ENCODE data around the gene TTLL1.
"Not testable (repeated sequence)": the region's sequence is repeated elsewhere in the genome, so short reads cannot be mapped to it uniquely, and the experiment has no call there.

Gene TTLL1

DNA sequence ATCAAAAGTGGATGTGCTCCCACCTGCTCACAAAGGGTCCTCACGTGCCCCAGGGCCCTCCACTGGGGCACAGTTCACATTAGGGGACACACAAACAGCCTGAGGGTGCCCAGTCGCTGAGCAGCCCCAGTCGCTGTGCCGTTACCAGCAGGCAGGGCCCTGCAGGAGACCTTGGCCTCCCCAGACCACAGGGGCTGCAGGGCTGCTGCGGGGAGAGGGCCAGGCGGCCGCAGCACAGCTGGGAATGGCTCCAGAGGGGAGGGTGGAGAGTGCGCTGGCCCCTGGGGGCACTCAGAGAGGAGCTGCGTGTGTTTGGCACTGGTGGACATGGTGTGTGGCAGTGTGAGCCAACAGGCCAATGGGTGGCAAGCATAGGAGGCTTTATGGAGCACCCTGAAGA lies 53.9 kb downstream of the TTLL1 start:
- no peak for DNase-seq
- in situ Hi-C loops (cut with HindIII; ENCODE audit: low pct_ligation_motif_present, low pct_unique_long_range_greater_than_20kb, low sequenced_read_pairs): no loop called here

- in situ Hi-C loops (cut with HindIII; ENCODE audit: low pct_ligation_motif_present, low pct_unique_long_range_greater_than_20kb, low sequenced_read_pairs): no loop called here
- DNase-seq: no peak
Measured at GRCh38 chr22:43031617-43032016, 57.6 kb downstream of the TTLL1 start.

- in situ Hi-C loops (cut with HindIII; ENCODE audit: low pct_ligation_motif_present, low pct_unique_long_range_greater_than_20kb, low sequenced_read_pairs): no loop called here
- peak; percentile 21 for DNase-seq
Measured at GRCh38 chr22:43018615-43019014, 70.6 kb downstream of the TTLL1 start.

DNA sequence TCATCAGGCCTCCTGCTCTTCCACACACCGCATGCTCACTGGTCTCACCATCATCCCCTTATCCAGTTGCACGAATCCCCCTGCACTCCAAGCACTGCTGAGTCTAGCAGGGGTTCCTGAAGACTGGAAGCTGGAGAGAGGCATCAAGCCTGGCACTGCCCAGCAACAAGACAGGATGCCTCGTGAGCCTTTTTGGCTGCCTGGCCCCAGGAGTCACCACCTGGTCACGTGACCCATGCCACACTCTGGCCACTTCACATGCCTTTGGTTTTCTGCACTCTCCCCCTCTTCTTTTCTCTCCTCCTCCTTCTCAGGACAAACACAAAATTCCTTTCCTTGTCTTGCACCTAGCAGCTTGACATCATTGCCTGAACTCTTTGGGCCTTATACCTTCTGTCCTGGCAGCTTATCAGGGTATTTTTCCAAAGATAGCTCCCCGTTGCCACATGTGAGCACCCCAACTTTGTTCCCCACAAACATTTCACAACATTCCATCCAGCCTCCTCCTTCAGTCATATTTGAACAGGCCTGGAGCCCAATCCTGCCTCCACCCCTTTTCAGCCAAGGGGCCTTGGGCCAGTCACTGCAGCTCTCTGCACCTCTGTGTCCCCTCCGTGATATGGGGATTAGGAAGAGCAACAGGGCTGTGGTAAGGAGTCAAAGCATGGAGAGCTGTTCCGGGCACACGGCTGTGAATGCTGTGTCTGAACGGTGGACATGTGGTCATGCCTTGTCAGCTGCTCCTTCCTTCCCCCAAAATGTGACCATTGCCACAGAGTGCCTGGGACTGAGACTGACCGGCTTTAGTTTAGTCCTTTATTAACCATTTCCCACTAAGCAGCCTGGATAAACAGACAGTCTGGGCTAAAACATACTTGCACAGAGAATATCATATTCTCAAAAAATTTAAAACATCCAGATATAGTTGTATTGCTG lies 71.4 kb downstream of the TTLL1 start:
- in situ Hi-C loops (cut with HindIII; ENCODE audit: low pct_ligation_motif_present, low pct_unique_long_range_greater_than_20kb, low sequenced_read_pairs): no loop called here
- peak; percentile 58 for DNase-seq

- DNase-seq; in situ Hi-C loops (cut with HindIII; ENCODE audit: low pct_ligation_motif_present, low pct_unique_long_range_greater_than_20kb, low sequenced_read_pairs): not testable (repeated sequence)
Measured at GRCh38 chr22:43016150-43016549, 73.0 kb downstream of the TTLL1 start.

DNA sequence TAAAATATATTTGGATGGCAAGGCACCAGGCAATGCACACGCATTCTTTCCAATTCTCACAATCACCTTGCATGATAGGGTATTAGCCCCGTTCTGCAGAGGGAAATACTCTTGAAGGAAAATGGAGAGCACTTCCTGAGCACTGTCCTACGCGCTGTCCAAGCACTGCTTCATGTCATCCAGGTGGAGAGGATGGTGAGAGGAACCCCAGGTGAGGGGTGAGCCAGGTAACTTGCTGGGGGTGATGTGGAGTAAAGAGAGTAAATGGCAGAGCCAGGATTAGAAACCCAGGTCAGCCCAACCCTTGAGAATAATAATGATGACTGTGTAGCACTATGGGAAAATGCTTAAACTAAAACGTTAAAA lies 73.5 kb downstream of the TTLL1 start:
- DNase-seq: no peak
- in situ Hi-C loops (cut with HindIII; ENCODE audit: low pct_ligation_motif_present, low pct_unique_long_range_greater_than_20kb, low sequenced_read_pairs): no loop called here

- in situ Hi-C loops (cut with HindIII; ENCODE audit: low pct_ligation_motif_present, low pct_unique_long_range_greater_than_20kb, low sequenced_read_pairs): no loop called here
Measured at GRCh38 chr22:43014869-43015676, 74.1 kb downstream of the TTLL1 start, which contains the start of gene PACSIN2. Gene PACSIN2 (minus strand): TSS chr22:43015149. CDS start chr22:42912080, 103,069 bp downstream.

DNA sequence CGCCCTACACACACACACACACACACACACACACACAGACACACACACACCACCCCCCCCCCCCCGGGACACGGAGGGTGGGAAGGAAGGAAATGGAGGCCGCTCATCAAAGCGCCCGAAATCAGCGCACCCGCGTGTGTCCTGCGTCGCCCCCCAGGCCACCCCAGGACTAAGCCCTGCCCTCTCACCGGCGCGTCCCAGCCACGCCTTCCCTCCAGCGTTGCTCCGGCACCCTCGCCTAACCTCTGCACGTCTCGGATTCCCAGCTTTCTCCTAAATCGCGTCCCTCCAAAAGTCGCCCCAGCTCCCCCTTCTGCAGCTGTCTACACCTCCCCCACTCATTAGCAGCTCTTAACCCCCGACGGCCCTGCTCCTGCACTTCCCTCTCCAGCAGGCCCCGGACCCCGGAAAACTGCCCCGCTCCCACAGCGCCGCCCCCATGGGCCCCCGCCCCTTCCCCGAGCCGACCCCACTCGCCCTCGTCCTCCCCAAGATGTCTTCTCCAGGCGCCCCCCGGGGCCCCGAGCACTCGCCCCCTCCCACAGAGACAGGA lies 74.8 kb downstream of the TTLL1 start:
- in situ Hi-C loops (cut with HindIII; ENCODE audit: low pct_ligation_motif_present, low pct_unique_long_range_greater_than_20kb, low sequenced_read_pairs): no loop called here
- DNase-seq: peak; percentile 43

More at GRCh38 chr22:43014869-43015676, 74.1 kb downstream of the TTLL1 start, which contains the start of gene PACSIN2:
- peak; percentile 96 for DNase-seq

GRCh38 chr22:43013355-43014315 lies 75.6 kb downstream of the TTLL1 start:
- in situ Hi-C loops (cut with HindIII; ENCODE audit: low pct_ligation_motif_present, low pct_unique_long_range_greater_than_20kb, low sequenced_read_pairs): no loop called here
- no peak for DNase-seq

GRCh38 chr22:43012390-43012789 lies 76.8 kb downstream of the TTLL1 start:
- DNase-seq: no peak
- in situ Hi-C loops (cut with HindIII; ENCODE audit: low pct_ligation_motif_present, low pct_unique_long_range_greater_than_20kb, low sequenced_read_pairs): no loop called here

GRCh38 chr22:43011079-43011478 lies 78.1 kb downstream of the TTLL1 start:
- DNase-seq: no peak
- in situ Hi-C loops (cut with HindIII; ENCODE audit: low pct_ligation_motif_present, low pct_unique_long_range_greater_than_20kb, low sequenced_read_pairs): no loop called here

DNA sequence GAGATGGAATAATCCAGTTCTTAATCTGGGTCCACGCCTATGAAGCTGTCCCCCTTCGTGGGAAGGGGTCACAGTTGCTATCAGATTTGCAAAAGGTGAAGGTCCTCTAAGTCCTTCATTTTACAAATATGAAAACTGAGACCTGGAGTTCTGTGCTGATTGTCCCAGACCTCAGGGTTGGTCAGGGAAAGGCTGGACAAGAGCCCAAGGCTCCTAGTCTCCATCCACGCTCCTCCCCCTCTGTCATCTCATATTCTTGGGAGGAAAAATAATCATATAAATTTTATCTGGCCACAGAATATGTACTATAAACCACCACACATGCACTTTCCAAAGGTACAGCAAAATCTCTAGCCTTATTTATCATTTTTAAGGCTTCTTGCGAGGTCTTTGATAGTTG lies 79.7 kb downstream of the TTLL1 start:
- in situ Hi-C loops (cut with HindIII; ENCODE audit: low pct_ligation_motif_present, low pct_unique_long_range_greater_than_20kb, low sequenced_read_pairs): no loop called here
- DNase-seq: no peak

- in situ Hi-C loops (cut with HindIII; ENCODE audit: low pct_ligation_motif_present, low pct_unique_long_range_greater_than_20kb, low sequenced_read_pairs): no loop called here
- DNase-seq: no peak
Measured at GRCh38 chr22:43008921-43009320, 80.3 kb downstream of the TTLL1 start.

- in situ Hi-C loops (cut with HindIII; ENCODE audit: low pct_ligation_motif_present, low pct_unique_long_range_greater_than_20kb, low sequenced_read_pairs): no loop called here
- no peak for DNase-seq
Measured at GRCh38 chr22:43008509-43008908, 80.7 kb downstream of the TTLL1 start.

DNA sequence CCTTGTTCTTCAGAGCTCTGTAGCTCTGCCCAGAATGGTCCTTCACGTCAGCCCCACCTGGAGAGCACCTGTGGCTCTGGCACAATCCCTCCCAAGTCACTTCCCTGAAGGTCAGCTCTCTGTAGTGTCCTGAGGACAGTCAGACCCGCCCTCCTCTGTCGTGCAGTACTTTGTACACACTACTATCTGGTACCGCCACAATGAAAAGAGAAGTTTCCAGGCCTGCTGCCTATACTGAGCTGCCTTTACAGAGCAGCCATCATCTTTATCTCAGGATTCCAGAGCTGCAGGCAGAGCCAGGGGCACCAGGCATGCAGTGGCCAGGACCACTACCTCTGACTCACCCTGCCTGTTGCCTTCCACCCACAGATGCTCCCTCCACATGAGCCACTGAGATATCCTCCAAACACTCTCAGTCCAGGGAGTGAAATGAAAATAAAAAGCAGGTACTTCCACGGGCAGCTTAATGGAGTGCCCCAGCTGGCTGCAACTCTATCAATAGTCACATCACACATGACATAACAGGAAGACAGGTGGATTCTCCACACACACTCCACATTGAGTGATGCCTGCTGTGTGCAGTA lies 81.6 kb downstream of the TTLL1 start:
- DNase-seq: peak; percentile 42
- in situ Hi-C loops (cut with HindIII; ENCODE audit: low pct_ligation_motif_present, low pct_unique_long_range_greater_than_20kb, low sequenced_read_pairs): no loop called here

DNA sequence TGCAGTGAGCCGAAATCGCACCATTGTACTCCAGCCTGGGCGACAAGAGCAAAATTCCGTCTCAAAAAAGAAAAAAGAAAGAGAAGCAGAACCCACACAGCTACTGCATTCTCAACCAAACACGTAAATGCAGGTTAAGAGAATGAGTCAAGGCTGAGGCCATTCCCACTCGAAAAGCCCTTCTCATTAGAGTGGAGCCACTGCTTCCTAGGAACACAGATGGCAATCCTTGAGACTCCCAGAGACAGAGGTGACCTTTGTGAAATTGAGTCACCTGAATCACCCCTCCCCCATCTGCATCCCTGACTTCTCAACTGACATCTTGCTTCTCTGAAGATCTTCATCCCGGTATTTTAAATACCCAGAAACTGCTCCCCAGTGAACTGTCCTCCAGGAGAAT lies 82.4 kb downstream of the TTLL1 start:
- in situ Hi-C loops (cut with HindIII; ENCODE audit: low pct_ligation_motif_present, low pct_unique_long_range_greater_than_20kb, low sequenced_read_pairs): no loop called here
- no peak for DNase-seq

- in situ Hi-C loops (cut with HindIII; ENCODE audit: low pct_ligation_motif_present, low pct_unique_long_range_greater_than_20kb, low sequenced_read_pairs): no loop called here
- DNase-seq: no peak
Measured at GRCh38 chr22:43006016-43006505, 83.1 kb downstream of the TTLL1 start.

DNA sequence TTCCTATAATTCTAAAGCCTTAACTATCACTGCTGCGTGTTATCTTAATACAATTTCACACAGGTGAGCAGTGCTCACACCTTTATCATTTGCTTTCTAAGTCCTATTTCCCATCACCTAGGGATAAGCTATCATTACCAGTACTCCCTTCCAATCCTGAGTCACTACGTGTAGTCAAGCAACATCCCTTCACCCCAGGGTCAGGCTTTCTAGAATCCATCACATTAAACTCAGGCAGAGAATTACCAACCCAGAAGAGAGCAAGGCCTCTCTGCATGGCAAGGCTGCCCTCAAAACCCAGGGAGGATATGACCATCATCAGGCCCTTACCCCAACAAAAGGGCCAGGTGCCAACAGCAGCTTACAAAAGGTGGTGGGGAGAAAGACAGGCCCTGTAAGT lies 84.1 kb downstream of the TTLL1 start:
- in situ Hi-C loops (cut with HindIII; ENCODE audit: low pct_ligation_motif_present, low pct_unique_long_range_greater_than_20kb, low sequenced_read_pairs): no loop called here
- no peak for DNase-seq

All from ACHN (cell line).